Heart right ventricle (tissue), 16 donors: Measurements from ENCODE around the gene MYB. TPM values are rescaled to one million over a fixed set of nuclear protein-coding genes. Genes with fewer than 3 reads are reported as not detected.

ENCODE experiments used
- ATAC-seq, 8 donors: fragments of 200-7000 bp; cut with Tn5 transposase; one replicate each; pipeline ENCODE4 v1.9.1; 2020; ENCODE audit warnings: mild to moderate bottlenecking in 8 of 8, moderate library complexity in 8 of 8, moderate number of reproducible peaks in 1 of 8
- DNase-seq, 2 donors: peaks; one replicate each; pipeline ENCODE4 v3.0.0-alpha.2; 2020
- H3K27ac ChIP-seq, 10 donors: fragments of 200-600 bp; sonication (generic) in 2 of 10; one replicate each; pipeline versions ENCODE4 v1.5.0 to v1.8.0; 2020 to 2022; ENCODE audit warnings: mild to moderate bottlenecking in 3 of 10
- H3K27me3 ChIP-seq, 7 donors: fragments of 200-600 bp; one replicate each; pipeline ENCODE4 v1.8.0; 2021 to 2022; ENCODE audit warnings: mild to moderate bottlenecking in 2 of 7
- H3K36me3 ChIP-seq, 9 donors: fragments of 200-600 bp; sonication (generic) in 1 of 9; one replicate each; pipeline versions ENCODE4 v1.5.0 to v1.8.0; 2020 to 2022; ENCODE audit warnings: mild to moderate bottlenecking in 2 of 9
- H3K4me1 ChIP-seq, 9 donors: fragments of 200-600 bp; sonication (generic) in 1 of 9; one replicate each; pipeline versions ENCODE4 v1.5.0 to v1.8.0; 2020 to 2022; ENCODE audit warnings: mild to moderate bottlenecking in 4 of 9
- H3K4me3 ChIP-seq, 10 donors: fragments of 200-600 bp; sonication (generic) in 2 of 10; one replicate each; pipeline versions ENCODE4 v1.5.0 to v1.8.0; 2020 to 2022; ENCODE audit warnings: mild to moderate bottlenecking in 7 of 10, moderate library complexity in 2 of 10
- H3K9me3 ChIP-seq, 11 donors: fragments of 200-600 bp in 10 of 11; sonication (generic) in 2 of 11; one replicate each; pipeline versions ENCODE4 v1.5.0 to v1.8.0; 2013 to 2022; ENCODE audit warnings: mild to moderate bottlenecking in 2 of 11, control low read depth in 1 of 11, moderate library complexity in 1 of 11
- WGBS, 2 donors: extraction: QIAGEN DNeasy Blood & Tissue Kit; methylation state at CpG; one replicate each; pipeline ENCODE4 v1.1.7; 2013; ENCODE audit warnings: inconsistent platforms in 1 of 2; 5-methylcytosine and 5-hydroxymethylcytosine counted together
- intact Hi-C, 10 donors: fragments of 100-400 bp; cut with DNase I; formaldehyde crosslinking; loops; one replicate each; pipeline versions ENCODE4 v1.11.1 to v1.14.2; 2022
- polyA plus RNA-seq, 2 donors: library from polyadenylated mRNA; stranded (reverse); fragments of 200-250 nt; gene quantifications; one replicate each; pipeline ENCODE4 v1.2.3, GENCODE V29; 2013
- total RNA-seq, 10 donors: library from RNA; stranded (reverse); fragmentation: NEBNext Ultra II Directional in 3 of 10; extraction: Animal tissue kit (Norgen Biotek cat#: 25700) in 3 of 10; gene quantifications; one replicate each; pipeline versions ENCODE4 v1.2.1 to v1.2.4, GENCODE V29; 2021 to 2023
- TF ChIP-seq, protein P1 (sequence below), 9 donors: fragments of 200-600 bp; sonication (generic) in 2 of 9; IDR thresholded peaks; one replicate each; pipeline versions ENCODE4 v1.5.0 to v1.8.0; 2021 to 2022; ENCODE audit warnings: antibody characterized with exemption in 9 of 9, mild to moderate bottlenecking in 5 of 9, moderate library complexity in 1 of 9
- donor health status: Arrhythmogenic right ventricular cardiomyopathy.
- donor health status: ischemic (EF 13 %, LVEDD 7.1; RV severe dilation, severe dysfunction).
- donor health status: healthy with polysubstance abuse.
- donor health status: DM: no; HTN: yes; CAD: no.
- donor health status: DM: no; HTN: no; CAD: no.
- donor health status: ischemic (EF 25% LVEDD 6.9; RV normal size, moderate dysfunction).
- donor health status: ischemic (EF 25% LVEDD 5.7; RV mildly dilated, moderate dysfunction).
- donor health status: healthy.
- donor health status: DM: yes; HTN: yes; CAD: no.
- donor health status: Ischemic cardiomyopathy.
- donor health status: ischemic (EF 35%, LVEDD 5.7; RV mildly dilated, moderate dysfunction).
- donor health status: nonischemic (EF 11% LVEDD 7.7; RV severe dilation, severe dysfunction).
- donor health status: DM: yes; HTN: yes; CAD: no.
- donor health status: PGD.
- donor health status: ischemic (EF 29% LVEDD 5.4; RV normal size, mild dysfunction).
- donor health status: nonischemic (EF 23%, LVEDD 6.1; RV moderate dilation, normal function).

The MYB gene
- total and polyA plus RNA-seq, 12 donors: 0.01 to 0.39 (median 0.13) TPM; not detected in 8

DNA sequence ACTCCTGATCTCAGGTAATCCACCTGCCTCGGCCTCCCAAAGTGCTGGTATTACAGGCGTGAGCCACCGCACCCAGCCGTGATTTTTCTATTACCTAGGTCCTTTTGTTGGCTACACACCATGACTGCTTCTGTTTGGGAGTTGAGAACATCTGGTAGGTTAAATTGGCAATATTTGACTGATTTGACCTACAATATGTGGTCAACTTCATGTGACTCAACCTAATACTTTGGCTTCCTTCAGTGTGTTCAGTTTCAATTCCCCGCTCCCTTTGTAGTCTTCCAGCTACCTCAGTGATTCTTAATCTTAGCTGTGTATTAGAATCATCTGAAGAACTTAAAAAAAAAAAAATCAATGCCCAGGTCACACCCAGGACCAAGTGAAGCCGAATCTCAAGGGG is 47.4 kb downstream of the MYB start:
- no peak for ATAC-seq
- TF ChIP-seq, protein P1, sequence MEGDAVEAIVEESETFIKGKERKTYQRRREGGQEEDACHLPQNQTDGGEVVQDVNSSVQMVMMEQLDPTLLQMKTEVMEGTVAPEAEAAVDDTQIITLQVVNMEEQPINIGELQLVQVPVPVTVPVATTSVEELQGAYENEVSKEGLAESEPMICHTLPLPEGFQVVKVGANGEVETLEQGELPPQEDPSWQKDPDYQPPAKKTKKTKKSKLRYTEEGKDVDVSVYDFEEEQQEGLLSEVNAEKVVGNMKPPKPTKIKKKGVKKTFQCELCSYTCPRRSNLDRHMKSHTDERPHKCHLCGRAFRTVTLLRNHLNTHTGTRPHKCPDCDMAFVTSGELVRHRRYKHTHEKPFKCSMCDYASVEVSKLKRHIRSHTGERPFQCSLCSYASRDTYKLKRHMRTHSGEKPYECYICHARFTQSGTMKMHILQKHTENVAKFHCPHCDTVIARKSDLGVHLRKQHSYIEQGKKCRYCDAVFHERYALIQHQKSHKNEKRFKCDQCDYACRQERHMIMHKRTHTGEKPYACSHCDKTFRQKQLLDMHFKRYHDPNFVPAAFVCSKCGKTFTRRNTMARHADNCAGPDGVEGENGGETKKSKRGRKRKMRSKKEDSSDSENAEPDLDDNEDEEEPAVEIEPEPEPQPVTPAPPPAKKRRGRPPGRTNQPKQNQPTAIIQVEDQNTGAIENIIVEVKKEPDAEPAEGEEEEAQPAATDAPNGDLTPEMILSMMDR (IDR thresholded peaks at IDR 0.05): no peak
- H3K9me3 ChIP-seq: no peaks in the 10 kb centered on the region
- no peak overlapping the region for H3K27ac ChIP-seq
- intact Hi-C loops: no loop called here
- peaks cover 0 to 4% (median 0%) of the 10 kb centered on the region in 9 donors for H3K4me1 ChIP-seq
- no peaks in the 10 kb centered on the region for H3K27me3 ChIP-seq
- DNase-seq: no peak
- WGBS, 2 donors: 93 to 94% methylated on average over 6 of the region's 6 CpGs
- no peaks in the 10 kb centered on the region for H3K36me3 ChIP-seq
- no peak overlapping the region for H3K4me3 ChIP-seq

DNA sequence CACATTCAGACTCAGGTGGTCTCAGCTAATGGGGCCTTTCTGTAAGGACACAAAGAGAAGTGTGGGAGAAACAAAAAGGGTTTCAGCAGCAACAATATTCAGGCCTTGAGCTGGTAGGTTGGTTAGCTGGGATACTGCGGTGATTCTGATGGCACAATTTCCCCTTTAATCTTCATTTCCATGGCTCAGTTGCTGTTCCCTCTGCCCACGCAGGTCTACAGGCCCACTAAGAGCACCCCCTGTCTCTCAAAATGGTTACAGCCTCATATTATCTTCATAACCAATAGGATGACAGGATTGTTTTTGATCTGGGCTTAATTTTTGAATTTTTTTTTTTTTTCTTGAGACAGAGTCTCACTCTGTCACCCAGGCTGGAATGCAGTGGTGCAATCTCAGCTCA is 48.9 kb downstream of the MYB start:
- intact Hi-C loops: no loop called here
- DNase-seq: no peak
- no peaks in the 10 kb centered on the region for H3K27me3 ChIP-seq
- TF ChIP-seq, protein P1 (IDR thresholded peaks at IDR 0.05): no peak
- no peak for ATAC-seq
- no peak overlapping the region for H3K4me3 ChIP-seq
- no peak overlapping the region for H3K27ac ChIP-seq
- no peaks in the 10 kb centered on the region for H3K9me3 ChIP-seq
- H3K36me3 ChIP-seq: no peaks in the 10 kb centered on the region
- H3K4me1 ChIP-seq: peaks cover 0 to 4% (median 0%) of the 10 kb centered on the region in 9 donors
- WGBS, 2 donors: 87 to 97% methylated on average over 2 of the region's 2 CpGs

DNA sequence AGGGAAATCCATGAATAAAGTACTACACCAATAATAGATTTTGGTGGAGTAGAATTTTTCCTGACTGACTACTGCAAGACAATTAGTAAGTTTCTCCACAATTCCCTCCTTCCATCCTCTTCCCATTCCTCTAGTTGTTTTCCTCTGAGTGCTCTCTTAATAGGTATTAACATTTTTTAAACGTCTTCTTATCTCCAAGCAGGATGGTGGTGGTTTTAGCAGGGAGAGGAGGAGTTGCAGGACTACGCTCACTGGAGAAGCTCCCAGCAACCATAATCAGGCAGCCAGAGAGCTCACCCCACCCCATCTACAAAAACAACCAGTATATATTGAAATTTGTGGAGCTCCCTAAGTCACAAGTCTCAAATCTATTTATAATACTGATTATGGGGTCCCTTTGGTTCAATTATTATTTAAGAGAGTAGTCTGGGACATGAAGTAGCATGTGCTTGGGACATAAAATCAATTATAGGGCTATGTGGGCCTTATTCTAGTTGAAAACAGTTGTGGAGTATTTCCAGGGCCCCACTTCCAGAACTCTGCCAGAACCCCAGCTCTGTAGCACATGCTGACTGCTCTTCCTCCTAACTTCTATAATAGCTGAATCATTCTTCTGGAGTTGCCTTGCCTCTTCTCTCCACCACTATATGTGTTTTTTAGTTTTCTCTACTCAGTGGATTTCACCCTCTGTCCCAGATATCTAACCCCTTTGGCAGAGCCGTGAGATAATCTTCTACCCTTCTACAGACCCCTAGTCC is 49.8 kb downstream of the MYB start:
- H3K4me3 ChIP-seq: no peak overlapping the region
- H3K9me3 ChIP-seq: no peaks in the 10 kb centered on the region
- whole genome bisulfite sequencing, 2 donors: 49 to 59% methylated on average over 3 of the region's 3 CpGs
- H3K4me1 ChIP-seq: peaks cover 0 to 4% (median 0%) of the 10 kb centered on the region in 9 donors
- no peak for ATAC-seq
- H3K36me3 ChIP-seq: no peaks in the 10 kb centered on the region
- no peaks in the 10 kb centered on the region for H3K27me3 ChIP-seq
- DNase-seq: no peak
- TF ChIP-seq, protein P1 (IDR thresholded peaks at IDR 0.05): no peak
- H3K27ac ChIP-seq: no peak overlapping the region
- intact Hi-C loops: no loop called here

DNA sequence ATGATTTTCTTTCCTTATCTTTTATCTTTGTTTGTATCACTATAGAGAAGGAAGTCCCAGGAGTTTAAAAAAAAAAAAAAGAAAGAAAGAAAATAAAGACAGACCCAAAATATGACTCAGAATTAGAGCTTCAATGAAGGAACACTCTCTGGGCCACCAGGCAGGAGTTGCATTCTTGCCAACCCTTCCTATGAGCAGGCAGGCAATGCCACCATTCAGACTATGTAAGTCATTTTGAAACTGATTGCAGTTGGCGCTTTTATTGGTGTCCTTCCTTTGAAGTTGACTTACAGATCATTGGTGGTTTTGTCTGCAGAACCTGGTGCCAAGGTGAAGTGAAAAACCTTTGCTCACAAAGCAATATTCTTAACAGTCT is 50.3 kb downstream of the MYB start:
- Histone ChIP-seq H3K36me3 (no peaks in the 10 kb centered on the region), H3K4me1 (peaks cover 0 to 4% (median 0%) of the 10 kb centered on the region in 9 donors), H3K27ac (no peak overlapping the region), H3K4me3 (no peak overlapping the region), H3K9me3 (no peaks in the 10 kb centered on the region), H3K27me3 (peaks cover 0 to under 1% (median 0%) of the 10 kb centered on the region in 7 donors)
- 94 to 97% methylated on average over 1 of the region's 1 CpG for WGBS, 2 donors
- ATAC-seq: no peak
- no peak for DNase-seq
- intact Hi-C loops: no loop called here
- TF ChIP-seq, protein P1 (IDR thresholded peaks at IDR 0.05): no peak
